ENCODE results near the gene KRAS. TPM values are rescaled to one million over a fixed set of nuclear protein-coding genes. Genes with fewer than 3 reads are reported as not detected.
"Not testable (repeated sequence)": the region's sequence is repeated elsewhere in the genome, so short reads cannot be mapped to it uniquely, and the experiment has no call there.

The KRAS gene
- total RNA-seq = 10 to 100 TPM; 26.7 to 27.9 TPM

- peaks cover 13% of the 10 kb centered on the region for H3K36me3 Mint-ChIP-seq
- peak; percentile 92 for DNase-seq
- peak within 1 kb of the TSS; percentile 90 for H3K27ac Mint-ChIP-seq
- H3K9me3 Mint-ChIP-seq = peaks cover 5% of the 10 kb centered on the region
- peak within 1 kb of the TSS; percentile 92 for H3K4me3 Mint-ChIP-seq
- no peaks in the 10 kb centered on the region for H3K27me3 Mint-ChIP-seq
- H3K4me1 Mint-ChIP-seq = peaks cover 34% of the 10 kb centered on the region
These were observed at the start of gene KRAS for GRCh38 chr12:25250744-25251730. KRAS (minus strand) TSS chr12:25250929.

GRCh38 chr12:25296381-25296780 is 45.7 kb upstream of the KRAS start:
- Mint-ChIP-seq H3K9me3 (no peaks in the 10 kb centered on the region), H3K27ac (no peak overlapping the region), H3K27me3 (no peaks in the 10 kb centered on the region), H3K4me3 (no peak overlapping the region), H3K36me3 (no peaks in the 10 kb centered on the region), H3K4me1 (peaks cover 11% of the 10 kb centered on the region)
- DNase-seq = no peak

GRCh38 chr12:25295361-25295760 is 44.6 kb upstream of the KRAS start:
- H3K36me3 Mint-ChIP-seq = no peaks in the 10 kb centered on the region
- H3K27me3 Mint-ChIP-seq = no peaks in the 10 kb centered on the region
- no peak overlapping the region for H3K4me3 Mint-ChIP-seq
- H3K27ac Mint-ChIP-seq = no peak overlapping the region
- H3K4me1 Mint-ChIP-seq = peaks cover 11% of the 10 kb centered on the region
- H3K9me3 Mint-ChIP-seq = no peaks in the 10 kb centered on the region
- DNase-seq = no peak

GRCh38 chr12:25293653-25294052 is 42.9 kb upstream of the KRAS start:
- H3K36me3 Mint-ChIP-seq = no peaks in the 10 kb centered on the region
- H3K27me3 Mint-ChIP-seq = no peaks in the 10 kb centered on the region
- no peak overlapping the region for H3K27ac Mint-ChIP-seq
- peaks cover 11% of the 10 kb centered on the region for H3K4me1 Mint-ChIP-seq
- H3K4me3 Mint-ChIP-seq = no peak overlapping the region
- H3K9me3 Mint-ChIP-seq = no peaks in the 10 kb centered on the region
- no peak for DNase-seq

GRCh38 chr12:25292810-25293221 is 42.1 kb upstream of the KRAS start:
- not testable (repeated sequence) for H3K27ac Mint-ChIP-seq, H3K9me3 Mint-ChIP-seq, H3K4me3 Mint-ChIP-seq, H3K27me3 Mint-ChIP-seq, H3K36me3 Mint-ChIP-seq
- peaks cover 11% of the 10 kb centered on the region for H3K4me1 Mint-ChIP-seq
- DNase-seq = peak; percentile 2

GRCh38 chr12:25287610-25288009 is 36.9 kb upstream of the KRAS start:
- Mint-ChIP-seq H3K27ac (no peak overlapping the region), H3K27me3 (no peaks in the 10 kb centered on the region), H3K4me1 (peaks cover 10% of the 10 kb centered on the region), H3K9me3 (no peaks in the 10 kb centered on the region), H3K36me3 (no peaks in the 10 kb centered on the region), H3K4me3 (no peak overlapping the region)
- no peak for DNase-seq

GRCh38 chr12:25286837-25287236 is 36.1 kb upstream of the KRAS start:
- Mint-ChIP-seq H3K9me3 (no peaks in the 10 kb centered on the region), H3K27me3 (no peaks in the 10 kb centered on the region), H3K36me3 (no peaks in the 10 kb centered on the region), H3K4me1 (peaks cover 11% of the 10 kb centered on the region), H3K4me3 (no peak overlapping the region), H3K27ac (no peak overlapping the region)
- no peak for DNase-seq

- Mint-ChIP-seq H3K9me3 (peaks cover 2% of the 10 kb centered on the region), H3K27me3 (no peaks in the 10 kb centered on the region), H3K4me3 (no peak overlapping the region), H3K4me1 (peaks cover 29% of the 10 kb centered on the region), H3K27ac (no peak overlapping the region), H3K36me3 (no peaks in the 10 kb centered on the region)
- DNase-seq = no peak
These were observed 33.3 kb upstream of the KRAS start for GRCh38 chr12:25284024-25284423.

GRCh38 chr12:25283006-25283405 is 32.3 kb upstream of the KRAS start:
- no peaks in the 10 kb centered on the region for H3K36me3 Mint-ChIP-seq
- peaks cover 29% of the 10 kb centered on the region for H3K4me1 Mint-ChIP-seq
- no peak overlapping the region for H3K27ac Mint-ChIP-seq
- no peak overlapping the region for H3K4me3 Mint-ChIP-seq
- no peak for DNase-seq
- H3K9me3 Mint-ChIP-seq = peaks cover 2% of the 10 kb centered on the region
- no peaks in the 10 kb centered on the region for H3K27me3 Mint-ChIP-seq

- H3K36me3 Mint-ChIP-seq = no peaks in the 10 kb centered on the region
- H3K27me3 Mint-ChIP-seq = no peaks in the 10 kb centered on the region
- peak overlapping the region; percentile 77 for H3K27ac Mint-ChIP-seq
- DNase-seq = no peak
- no peak overlapping the region for H3K4me3 Mint-ChIP-seq
- peaks cover 2% of the 10 kb centered on the region for H3K9me3 Mint-ChIP-seq
- H3K4me1 Mint-ChIP-seq = peaks cover 36% of the 10 kb centered on the region
These were observed 29.4 kb upstream of the KRAS start for GRCh38 chr12:25280082-25280481.

GRCh38 chr12:25278269-25278668 is 27.5 kb upstream of the KRAS start:
- H3K36me3 Mint-ChIP-seq = no peaks in the 10 kb centered on the region
- H3K27me3 Mint-ChIP-seq = no peaks in the 10 kb centered on the region
- no peak for DNase-seq
- H3K9me3 Mint-ChIP-seq = peaks cover 2% of the 10 kb centered on the region
- H3K4me1 Mint-ChIP-seq = peaks cover 33% of the 10 kb centered on the region
- H3K4me3 Mint-ChIP-seq = no peak overlapping the region
- H3K27ac Mint-ChIP-seq = no peak overlapping the region

GRCh38 chr12:25276199-25276937 is 25.6 kb upstream of the KRAS start:
- Mint-ChIP-seq H3K27me3 (no peaks in the 10 kb centered on the region), H3K9me3 (peaks cover 2% of the 10 kb centered on the region), H3K4me1 (peaks cover 25% of the 10 kb centered on the region), H3K4me3 (no peak overlapping the region), H3K36me3 (no peaks in the 10 kb centered on the region), H3K27ac (peak overlapping the region; percentile 5)
- DNase-seq = peak; percentile 68

- H3K27me3 Mint-ChIP-seq = no peaks in the 10 kb centered on the region
- H3K4me3 Mint-ChIP-seq = no peak overlapping the region
- DNase-seq = no peak
- peaks cover 7% of the 10 kb centered on the region for H3K4me1 Mint-ChIP-seq
- no peak overlapping the region for H3K27ac Mint-ChIP-seq
- no peaks in the 10 kb centered on the region for H3K9me3 Mint-ChIP-seq
- H3K36me3 Mint-ChIP-seq = no peaks in the 10 kb centered on the region
These were observed 20.9 kb upstream of the KRAS start for GRCh38 chr12:25271486-25272098.

GRCh38 chr12:25269701-25270100 is 19.0 kb upstream of the KRAS start:
- H3K4me3 Mint-ChIP-seq = no peak overlapping the region
- DNase-seq = no peak

GRCh38 chr12:25266497-25266896 is 15.8 kb upstream of the KRAS start:
- no peak overlapping the region for H3K4me3 Mint-ChIP-seq
- no peaks in the 10 kb centered on the region for H3K27me3 Mint-ChIP-seq
- no peak for DNase-seq
- no peak overlapping the region for H3K27ac Mint-ChIP-seq
- H3K36me3 Mint-ChIP-seq = no peaks in the 10 kb centered on the region
- no peaks in the 10 kb centered on the region for H3K9me3 Mint-ChIP-seq
- H3K4me1 Mint-ChIP-seq = peaks cover 12% of the 10 kb centered on the region

More at GRCh38 chr12:25269701-25270100, 19.0 kb upstream of the KRAS start:
- H3K27me3 Mint-ChIP-seq = no peaks in the 10 kb centered on the region
- no peaks in the 10 kb centered on the region for H3K9me3 Mint-ChIP-seq
- no peaks in the 10 kb centered on the region for H3K36me3 Mint-ChIP-seq
- no peak overlapping the region for H3K27ac Mint-ChIP-seq
- H3K4me1 Mint-ChIP-seq = peaks cover 4% of the 10 kb centered on the region

All from activated naive CD8-positive, alpha-beta T cell treated with anti-CD3 and anti-CD28 coated beads for 36 hours (primary cell).